Endothelial cell of umbilical vein (primary cell): ENCODE data around the gene ATXN1. TPM values are rescaled to one million over a fixed set of nuclear protein-coding genes. Genes with fewer than 3 reads are reported as not detected.

Source experiments
- BruUV-seq: library from RNA; stranded (reverse); fragments of 400-500 nt; replicated peaks from 2 replicates; lab custom pipeline; 2021; lab: Mats Ljungman, UMichigan
- CTCF ChIA-PET: fragments of 300-600, 350-600 bp; sonication (Branson Sonifier 250); formaldehyde crosslinking; loops from one replicate; lab custom pipeline; 2021; ENCODE audit warnings: antibody characterized with exemption, inconsistent platforms; lab: Charles Lee
- POLR2A ChIA-PET: fragments of 300-600, 350-600 bp; sonication (Branson Sonifier 250); formaldehyde crosslinking; loops from one replicate; lab custom pipeline; 2021; ENCODE audit warnings: antibody characterized with exemption, inconsistent platforms; lab: Charles Lee
- DNase-seq: peaks from one replicate; pipeline ENCODE4 v3.0.0-alpha.2; 2011; ENCODE audit warnings: low read depth, low spot score
- FAIRE-seq: peaks from 2 replicates; lab custom pipeline; 2011; peaks lifted over from hg19 to GRCh38; lab: Jason Lieb, UNC
- H2AFZ ChIP-seq: 2 replicates; pipeline ENCODE4 v1.6.0; 2012; ENCODE audit warnings: low read depth, low read length, control low read depth, inconsistent platforms
- H3K27ac ChIP-seq: 2 replicates; pipeline ENCODE4 v1.5.1; 2011; ENCODE audit warnings: low read depth, mild to moderate bottlenecking, control low read depth, low read length, moderate library complexity; ENCODE audit not compliant: insufficient read depth
- H3K27me3 ChIP-seq, 2 experiments: 2 replicates each; pipeline versions ENCODE4 v1.6.0 to v1.6.1; 2011; ENCODE audit warnings: low read length in 2 of 2, mixed read lengths in 1 of 2; ENCODE audit not compliant: control insufficient read depth in 2 of 2, insufficient read depth in 2 of 2
- H3K36me3 ChIP-seq, 2 experiments: 2 replicates in 1 of 2; 3 replicates in 1 of 2; pipeline ENCODE4 v1.5.1; 2011; ENCODE audit warnings: low read length in 2 of 2, mild to moderate bottlenecking in 1 of 2, moderate library complexity in 1 of 2; ENCODE audit not compliant: control insufficient read depth in 2 of 2, insufficient read depth in 2 of 2; ENCODE audit errors: extremely low read depth in 1 of 2
- H3K4me1 ChIP-seq: 3 replicates; pipeline ENCODE4 v1.5.1; 2011; ENCODE audit warnings: mild to moderate bottlenecking, low read length; ENCODE audit not compliant: control insufficient read depth, insufficient read depth; ENCODE audit errors: extremely low read depth
- H3K4me2 ChIP-seq: 2 replicates; pipeline ENCODE4 v1.6.1; 2011; ENCODE audit warnings: low read length, control low read depth, mixed read lengths; ENCODE audit not compliant: insufficient read depth
- H3K4me3 ChIP-seq, 3 experiments: fragments of 200-600 bp in 1 of 3; sonication (generic), shearing (Covaris generic) in 1 of 3; replicated peaks in 1 of 3; 2 replicates each; pipeline ENCODE4 v1.5.1; 2011 to 2016; ENCODE audit warnings: control low read depth in 3 of 3, low read length in 3 of 3, mild to moderate bottlenecking in 2 of 3, inconsistent platforms in 1 of 3, low read depth in 1 of 3, moderate library complexity in 1 of 3; ENCODE audit not compliant: insufficient read depth in 1 of 3
- H3K79me2 ChIP-seq: 2 replicates; pipeline ENCODE4 v1.6.0; 2012; ENCODE audit warnings: low read length, inconsistent platforms; ENCODE audit not compliant: control insufficient read depth, insufficient read depth
- H3K9ac ChIP-seq: replicated peaks from 2 replicates; pipeline ENCODE3; 2011; ENCODE audit warnings: low read length, control low read depth; ENCODE audit not compliant: insufficient read depth; ENCODE audit errors: extremely low read depth
- H3K9me1 ChIP-seq: replicated peaks from 3 replicates; pipeline ENCODE4 v1.6.0; 2011; ENCODE audit warnings: mild to moderate bottlenecking, low read length; ENCODE audit not compliant: control insufficient read depth, insufficient read depth; ENCODE audit errors: extremely low read depth
- H3K9me3 ChIP-seq: replicated peaks from 2 replicates; pipeline ENCODE4 v1.5.1; 2012; ENCODE audit warnings: low read length, inconsistent platforms; ENCODE audit not compliant: control insufficient read depth, insufficient read depth
- H4K20me1 ChIP-seq: replicated peaks from 2 replicates; pipeline ENCODE3; 2011; ENCODE audit warnings: mild to moderate bottlenecking, low read length; ENCODE audit not compliant: control insufficient read depth, insufficient read depth; ENCODE audit errors: extremely low read depth
- CTCF ChIP-seq, 2 donors: IDR thresholded peaks; 1 replicate in 1 of 2; 2 replicates in 1 of 2; pipeline ENCODE4 v1.5.1; 2011; ENCODE audit warnings: low read length in 2 of 2, mild to moderate bottlenecking in 2 of 2, moderate library complexity in 2 of 2, control low read depth in 1 of 2, inconsistent platforms in 1 of 2, low read depth in 1 of 2; ENCODE audit not compliant: insufficient read depth in 1 of 2; ENCODE audit errors: extremely low read depth in 1 of 2
- EZH2 ChIP-seq: IDR thresholded peaks from 2 replicates; pipeline ENCODE4 v1.6.1; 2012; ENCODE audit warnings: borderline replicate concordance, low read depth, mild to moderate bottlenecking, moderate library complexity, low read length, inconsistent platforms; ENCODE audit not compliant: severe bottlenecking
- FOS ChIP-seq: IDR thresholded peaks from 2 replicates; pipeline ENCODE4 v1.6.1; 2011; ENCODE audit warnings: mild to moderate bottlenecking, low read length, moderate library complexity, borderline replicate concordance; ENCODE audit not compliant: insufficient read depth
- GATA2 ChIP-seq: IDR thresholded peaks from 2 replicates; pipeline ENCODE4 v1.7.0; 2011; ENCODE audit warnings: low read depth, mild to moderate bottlenecking, moderate library complexity, mixed read lengths, low read length; ENCODE audit not compliant: insufficient read length, insufficient read depth
- JUN ChIP-seq: IDR thresholded peaks from 2 replicates; pipeline ENCODE4 v1.6.1; 2011; ENCODE audit warnings: borderline replicate concordance, low read depth; ENCODE audit not compliant: insufficient read length, insufficient read depth
- MAX ChIP-seq: IDR thresholded peaks from 2 replicates; pipeline ENCODE4 v1.6.1; 2011; ENCODE audit not compliant: insufficient read depth, insufficient read length
- MYC ChIP-seq: IDR thresholded peaks from one replicate; pipeline ENCODE4 v1.6.1; 2011; ENCODE audit warnings: mild to moderate bottlenecking, low read depth, low read length
- POLR2A ChIP-seq: IDR thresholded peaks from 2 replicates; pipeline ENCODE4 v1.6.1; 2012; ENCODE audit warnings: low read depth, mild to moderate bottlenecking, control low read depth, low read length
- POLR2AphosphoS5 ChIP-seq: IDR thresholded peaks from 2 replicates; pipeline ENCODE4 v1.6.1; 2012; ENCODE audit warnings: low read depth, mild to moderate bottlenecking, control low read depth, low read length, moderate library complexity; ENCODE audit not compliant: insufficient read depth
- dilution Hi-C: fragments of 300-500 bp; cut with MboI; formaldehyde crosslinking; loops from one replicate; pipeline ENCODE4 v1.15.0; 2019; ENCODE audit warnings: low sequenced_read_pairs; ENCODE audit not compliant: extremely low pct_ligation_motif_present
- intact Hi-C: fragments of 100-400 bp; cut with micrococcal nuclease; formaldehyde crosslinking; loops from one replicate; pipeline ENCODE4 v1.10.0; 2022
- polyA plus RNA-seq, 4 experiments: library from polyadenylated mRNA; depleted of rRNA in 3 of 4; stranded (reverse) in 3 of 4; unstranded in 1 of 4; fragments of >200 nt; gene quantifications; 2 replicates each; pipeline versions ENCODE4 v1.2.1 to v1.2.3, GENCODE V29; 2011 to 2012; ENCODE audit warnings: missing spikeins in 1 of 4
- total RNA-seq: library from RNA; stranded (reverse); gene quantifications from 2 replicates; pipeline ENCODE4 v1.2.3, GENCODE V29; 2021

ATXN1 gene
- total and polyA plus RNA-seq, 2 donors (not counting 3 experiments of a cell fraction or from before 2014, with no cell fraction given) = 16.4 to 33.0 TPM

- no peak overlapping the region for H3K9ac ChIP-seq
- H2AFZ ChIP-seq = no peak overlapping the region
- no peak for FAIRE-seq
- H3K27ac ChIP-seq = no peak overlapping the region
- H3K27me3 ChIP-seq = no peaks in the 10 kb centered on the region
- H3K4me2 ChIP-seq = no peak overlapping the region
- no peaks in the 10 kb centered on the region for H3K79me2 ChIP-seq
- POLR2A ChIA-PET = interaction anchor here (0.5 kb wide), 1 partner anchor 1559 kb away, joined by 5 read pairs; no protein-coding TSS in a partner anchor
- no TSS peak for BruUV-seq
- dilution Hi-C loops = no loop called here
- no peaks in the 10 kb centered on the region for H3K4me1 ChIP-seq
- no peaks in the 10 kb centered on the region for H3K9me3 ChIP-seq
- intact Hi-C loops = no loop called here
- no peak for DNase-seq
- no peak overlapping the region for H3K4me3 ChIP-seq
- H3K36me3 ChIP-seq = no peaks in the 10 kb centered on the region
- H4K20me1 ChIP-seq = no peaks in the 10 kb centered on the region
- no peaks in the 10 kb centered on the region for H3K9me1 ChIP-seq
- TF ChIP-seq CTCF (IDR thresholded peaks at IDR 0.05; ENCODE audit: extremely low read depth in 1 of 2, insufficient read depth in 1 of 2, low read depth in 1 of 2, low read length in 2 of 2) (no peak), MAX (no peak), JUN (no peak), EZH2 (no peak), POLR2AphosphoS5 (no peak), POLR2A (no peak), FOS (no peak), MYC (no peak), GATA2 (no peak)
- CTCF ChIA-PET = interaction anchor here (0.8 to 1.2 kb wide), 2 partner anchors 164 to 469 kb away, joined by 3 read pairs; no protein-coding TSS in a partner anchor
Observed at GRCh38 chr6:16800942-16801341, 39.7 kb upstream of the ATXN1 start.
